ENCODE data around the gene SLC6A19. TPM values are rescaled to one million over a fixed set of nuclear protein-coding genes. Genes with fewer than 3 reads are reported as not detected.

Gene SLC6A19
- total and polyA plus RNA-seq, 9 of the 15 experiments (the other 6 are each of a cell fraction or from before 2014, with no cell fraction given) = 0.03 to 1.6 (median 0.59) TPM

GRCh38 chr5:1185629-1186350 is 15.6 kb upstream of the SLC6A19 start (continued):
- TF ChIP-seq ZNF592 (IDR thresholded peaks at IDR 0.05) (peak; percentile 86), DACH1 (IDR thresholded peaks at IDR 0.05; ENCODE audit: partially characterized antibody) (peak; percentile 87), PKNOX1 (IDR thresholded peaks at IDR 0.05) (peak; percentile 53), SPI1 (IDR thresholded peaks at IDR 0.05; ENCODE audit: borderline replicate concordance, low read depth, low read length) (peak; percentile 52; the same call in 1 of the 2 replicates), GMEB1 (CRISPR knock-in tag; IDR thresholded peaks at IDR 0.05) (no peak; the same call in 1 of the 2 replicates), MBD2 (IDR thresholded peaks at IDR 0.05; ENCODE audit: borderline replicate concordance, low read depth) (peak; percentile 91), SNAPC5 (CRISPR knock-in tag; IDR thresholded peaks at IDR 0.05) (no peak), ZNF696 (CRISPR knock-in tag; conservative IDR thresholded peaks at IDR 0.05) (no peak), ARID2 (IDR thresholded peaks at IDR 0.05) (no peak), SMARCE1 (IDR thresholded peaks at IDR 0.05) (peak; percentile 93), HOMEZ (CRISPR knock-in tag; IDR thresholded peaks at IDR 0.05) (0 out of 2 replicates have a peak, but pooled peaks have one; percentile 45), CBFA2T2 (conservative IDR thresholded peaks at IDR 0.05) (peak; percentile 97), ZNF239 (CRISPR knock-in tag; IDR thresholded peaks at IDR 0.05) (peak; percentile 71; the same call in 1 of the 2 replicates), ZNF79 (CRISPR knock-in tag; IDR thresholded peaks at IDR 0.05; ENCODE audit: low read depth) (peak; percentile 28; the same call in 1 of the 2 replicates), FOXA3 (CRISPR knock-in tag; conservative IDR thresholded peaks at IDR 0.05 in 1 of 2, IDR thresholded peaks at IDR 0.05 in 1 of 2) (peak; percentile 55 to 68; a peak in 3 of 4 replicates), MYC (IDR thresholded peaks at IDR 0.05; ENCODE audit: low read depth, low read length) (peak; percentile 77), MYC (CRISPR knock-in tag; IDR thresholded peaks at IDR 0.05; ENCODE audit: borderline replicate concordance, low read depth) (0 out of 2 replicates have a peak, but pooled peaks have one; percentile 61), CBX5 (IDR thresholded peaks at IDR 0.05; ENCODE audit: borderline replicate concordance, low read depth) (0 out of 2 replicates have a peak, but pooled peaks have one; percentile 9), ELF1 (tag; IDR thresholded peaks at IDR 0.05) (peak; percentile 54; the same call in 1 of the 2 replicates), ZSCAN29 (IDR thresholded peaks at IDR 0.05) (no peak)

Data from K562 (cell line).